ENCODE results near the gene ZNF701.
"Not testable (repeated sequence)": the region's sequence is repeated elsewhere in the genome, so short reads cannot be mapped to it uniquely, and the experiment has no call there.

The ZNF701 gene

GRCh38 chr19:52622261-52622660 lies 52.2 kb downstream of the ZNF701 start:
- DNase-seq (ENCODE audit: low read depth): no peak
- H3K4me3 ChIP-seq (ENCODE audit: low read depth, low read length): no peak overlapping the region
- TF ChIP-seq, protein P1, sequence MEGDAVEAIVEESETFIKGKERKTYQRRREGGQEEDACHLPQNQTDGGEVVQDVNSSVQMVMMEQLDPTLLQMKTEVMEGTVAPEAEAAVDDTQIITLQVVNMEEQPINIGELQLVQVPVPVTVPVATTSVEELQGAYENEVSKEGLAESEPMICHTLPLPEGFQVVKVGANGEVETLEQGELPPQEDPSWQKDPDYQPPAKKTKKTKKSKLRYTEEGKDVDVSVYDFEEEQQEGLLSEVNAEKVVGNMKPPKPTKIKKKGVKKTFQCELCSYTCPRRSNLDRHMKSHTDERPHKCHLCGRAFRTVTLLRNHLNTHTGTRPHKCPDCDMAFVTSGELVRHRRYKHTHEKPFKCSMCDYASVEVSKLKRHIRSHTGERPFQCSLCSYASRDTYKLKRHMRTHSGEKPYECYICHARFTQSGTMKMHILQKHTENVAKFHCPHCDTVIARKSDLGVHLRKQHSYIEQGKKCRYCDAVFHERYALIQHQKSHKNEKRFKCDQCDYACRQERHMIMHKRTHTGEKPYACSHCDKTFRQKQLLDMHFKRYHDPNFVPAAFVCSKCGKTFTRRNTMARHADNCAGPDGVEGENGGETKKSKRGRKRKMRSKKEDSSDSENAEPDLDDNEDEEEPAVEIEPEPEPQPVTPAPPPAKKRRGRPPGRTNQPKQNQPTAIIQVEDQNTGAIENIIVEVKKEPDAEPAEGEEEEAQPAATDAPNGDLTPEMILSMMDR (IDR thresholded peaks at IDR 0.05; ENCODE audit: low read depth, low read length, missing control alignments): no peak
- in situ Hi-C loops (cut with HindIII; ENCODE audit: low sequenced_read_pairs): no loop called here

DNA sequence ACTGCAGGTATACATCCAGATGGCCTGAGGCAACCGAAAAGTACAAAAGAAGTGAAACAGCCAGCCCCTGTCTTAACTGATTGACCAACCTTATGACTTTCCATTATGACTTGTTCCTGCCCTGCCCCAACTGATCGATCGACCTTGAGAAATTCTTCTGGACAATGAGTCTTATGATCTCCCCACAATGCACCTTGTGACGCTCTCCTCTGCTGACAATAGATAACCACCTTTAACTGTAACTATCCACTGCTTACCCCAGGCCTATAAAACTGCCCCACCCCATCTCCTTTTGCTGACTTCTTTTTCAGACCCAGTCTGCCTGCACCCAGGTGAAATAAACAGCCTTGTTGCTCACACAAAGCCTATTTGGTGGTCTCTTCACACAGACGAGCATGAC lies 56.8 kb downstream of the ZNF701 start:
- in situ Hi-C loops (cut with HindIII; ENCODE audit: low sequenced_read_pairs): no loop called here
- no peak for DNase-seq (ENCODE audit: low read depth)
- no peak overlapping the region for H3K4me3 ChIP-seq (ENCODE audit: low read depth, low read length)
- TF ChIP-seq, protein P1 (IDR thresholded peaks at IDR 0.05; ENCODE audit: low read depth, low read length, missing control alignments): no peak

GRCh38 chr19:52627441-52627840 lies 57.4 kb downstream of the ZNF701 start:
- H3K4me3 ChIP-seq (ENCODE audit: low read depth, low read length); DNase-seq (ENCODE audit: low read depth); in situ Hi-C loops (cut with HindIII; ENCODE audit: low sequenced_read_pairs): not testable (repeated sequence)

GRCh38 chr19:52635786-52636570 lies 65.9 kb downstream of the ZNF701 start:
- TF ChIP-seq, protein P1 (IDR thresholded peaks at IDR 0.05; ENCODE audit: low read depth, low read length, missing control alignments): no peak
- in situ Hi-C loops (cut with HindIII; ENCODE audit: low sequenced_read_pairs): no loop called here

More at GRCh38 chr19:52635786-52636570, 65.9 kb downstream of the ZNF701 start:
- H3K4me3 ChIP-seq (ENCODE audit: low read depth, low read length): no peak overlapping the region
- no peak for DNase-seq (ENCODE audit: low read depth)
